Panc1 (cell line): ENCODE data around the gene PKNOX2. TPM values are rescaled to one million over a fixed set of nuclear protein-coding genes. Genes with fewer than 3 reads are reported as not detected.

ENCODE experiments used
- ATAC-seq: fragments of 200-7000 bp; cut with Tn5 transposase; 2 replicates; pipeline ENCODE4 v1.9.1; 2020; ENCODE audit warnings: mild to moderate bottlenecking, moderate library complexity
- BruUV-seq: library from RNA; stranded (reverse); fragments of 400-500 nt; replicated peaks from 2 replicates; lab custom pipeline; 2021; lab: Mats Ljungman, UMichigan
- CTCF ChIA-PET: fragments of 300-600 bp; sonication (Branson Sonifier 250); formaldehyde crosslinking; loops from one replicate; lab custom pipeline; 2022; ENCODE audit warnings: antibody characterized with exemption; lab: Charles Lee
- POLR2A ChIA-PET: fragments of 300-600 bp; sonication (Branson Sonifier 250); formaldehyde crosslinking; loops from one replicate; lab custom pipeline; 2022; ENCODE audit warnings: antibody characterized with exemption; lab: Charles Lee
- DNase-seq: peaks from one replicate; pipeline ENCODE4 v3.0.0-alpha.2; 2010; ENCODE audit warnings: low read depth, low spot score
- H3K27ac ChIP-seq: 2 replicates; pipeline ENCODE4 v1.5.1; 2011; ENCODE audit warnings: mild to moderate bottlenecking, low read length, inconsistent platforms
- H3K27me3 ChIP-seq: fragments of 200-500 bp; sonication (Bioruptor generic); 2 replicates; pipeline ENCODE4 v1.6.0; 2014; ENCODE audit warnings: low read length, inconsistent platforms; ENCODE audit not compliant: control insufficient read depth, insufficient read depth
- H3K36me3 ChIP-seq: fragments of 200-500 bp; sonication (Bioruptor generic); 2 replicates; pipeline ENCODE4 v1.5.1; 2014; ENCODE audit warnings: inconsistent platforms, mild to moderate bottlenecking, low read length, moderate library complexity; ENCODE audit not compliant: control insufficient read depth, insufficient read depth
- H3K4me1 ChIP-seq: 2 replicates; pipeline ENCODE4 v1.5.1; 2011; ENCODE audit warnings: inconsistent platforms, mild to moderate bottlenecking, low read length, moderate library complexity; ENCODE audit not compliant: control insufficient read depth, insufficient read depth
- H3K4me3 ChIP-seq, 2 experiments: 2 replicates each; pipeline ENCODE4 v1.5.1; 2011 to 2012; ENCODE audit warnings: low read depth in 2 of 2, low read length in 2 of 2, mild to moderate bottlenecking in 2 of 2, inconsistent platforms in 1 of 2, moderate library complexity in 1 of 2
- H3K9me3 ChIP-seq: fragments of 200-500 bp; sonication (Bioruptor generic); 2 replicates; pipeline ENCODE4 v1.5.1; 2014; ENCODE audit warnings: low read depth, mild to moderate bottlenecking, inconsistent platforms, low read length, moderate library complexity; ENCODE audit not compliant: control insufficient read depth, insufficient read depth
- POLR2AphosphoS5 ChIP-seq: IDR thresholded peaks from 2 replicates; pipeline ENCODE4 v1.6.1; 2012; ENCODE audit warnings: mild to moderate bottlenecking, low read depth, low read length, moderate library complexity
- SIN3A ChIP-seq: IDR thresholded peaks from 2 replicates; pipeline ENCODE4 v1.6.1; 2012; ENCODE audit warnings: low read depth, mild to moderate bottlenecking, low read length, moderate library complexity, borderline replicate concordance; ENCODE audit not compliant: insufficient read depth
- TCF7L2 ChIP-seq: IDR thresholded peaks from 2 replicates; pipeline ENCODE4 v1.6.1; 2011; ENCODE audit warnings: mild to moderate bottlenecking, low read depth, low read length, inconsistent platforms
- in situ Hi-C: cut with HindIII; loops from 2 replicates; pipeline ENCODE4 v1.10.0; 2016; ENCODE audit warnings: low sequenced_read_pairs, low pct_unique_long_range_greater_than_20kb
- intact Hi-C: fragments of 100-400 bp; cut with micrococcal nuclease; formaldehyde crosslinking; loops from one replicate; pipeline ENCODE4 v1.10.0; 2022; ENCODE audit not compliant: unreplicated experiment
- total RNA-seq: library from RNA; stranded (reverse); gene quantifications from one replicate; pipeline ENCODE4 v1.2.1, GENCODE V29; 2021; ENCODE audit not compliant: unreplicated experiment
- TF ChIP-seq, protein P1 (sequence below), 2 experiments: IDR thresholded peaks; 2 replicates each; pipeline ENCODE4 v1.6.1; 2011 to 2012; ENCODE audit warnings: low read depth in 2 of 2, control low read depth in 1 of 2, low read length in 1 of 2, mild to moderate bottlenecking in 1 of 2, moderate library complexity in 1 of 2; ENCODE audit not compliant: insufficient read depth in 1 of 2
- TF ChIP-seq, protein P2 (sequence below): fragments of 450-650 bp; IDR thresholded peaks from 2 replicates; pipeline ENCODE4 v1.5.1; 2017; ENCODE audit warnings: mild to moderate bottlenecking

Gene PKNOX2
- total RNA-seq, 1 experiment from 2014 or later: not detected

DNA sequence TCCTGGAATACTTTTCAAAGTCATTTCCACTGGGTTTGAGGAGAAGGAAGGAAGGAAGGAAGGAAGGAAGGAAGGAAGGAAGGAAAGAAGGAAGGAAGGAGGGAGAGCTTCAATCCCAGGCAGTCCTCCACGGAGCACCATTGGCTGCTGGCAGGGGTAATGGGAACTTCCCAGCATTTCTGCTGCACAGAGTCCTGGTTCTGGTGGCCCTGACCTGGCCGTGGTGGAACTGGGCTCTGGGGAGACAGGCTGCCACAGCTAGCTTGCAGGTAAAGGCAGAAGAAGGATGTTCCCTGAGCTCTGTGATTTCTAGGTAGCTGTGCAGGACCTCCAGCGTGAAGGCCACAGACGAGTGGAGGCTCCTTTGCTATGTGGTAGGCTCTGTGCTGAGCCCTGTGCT is 10.6 kb downstream of the PKNOX2 start:
- Histone ChIP-seq H3K36me3 (no peaks in the 10 kb centered on the region), H3K9me3 (no peaks in the 10 kb centered on the region), H3K27me3 (peaks cover 15% of the 10 kb centered on the region), H3K4me1 (no peaks in the 10 kb centered on the region), H3K4me3 (no peak overlapping the region), H3K27ac (no peak overlapping the region)
- TF ChIP-seq SIN3A (no peak), POLR2AphosphoS5 (no peak), TCF7L2 (no peak)
- TF ChIP-seq, protein P1, sequence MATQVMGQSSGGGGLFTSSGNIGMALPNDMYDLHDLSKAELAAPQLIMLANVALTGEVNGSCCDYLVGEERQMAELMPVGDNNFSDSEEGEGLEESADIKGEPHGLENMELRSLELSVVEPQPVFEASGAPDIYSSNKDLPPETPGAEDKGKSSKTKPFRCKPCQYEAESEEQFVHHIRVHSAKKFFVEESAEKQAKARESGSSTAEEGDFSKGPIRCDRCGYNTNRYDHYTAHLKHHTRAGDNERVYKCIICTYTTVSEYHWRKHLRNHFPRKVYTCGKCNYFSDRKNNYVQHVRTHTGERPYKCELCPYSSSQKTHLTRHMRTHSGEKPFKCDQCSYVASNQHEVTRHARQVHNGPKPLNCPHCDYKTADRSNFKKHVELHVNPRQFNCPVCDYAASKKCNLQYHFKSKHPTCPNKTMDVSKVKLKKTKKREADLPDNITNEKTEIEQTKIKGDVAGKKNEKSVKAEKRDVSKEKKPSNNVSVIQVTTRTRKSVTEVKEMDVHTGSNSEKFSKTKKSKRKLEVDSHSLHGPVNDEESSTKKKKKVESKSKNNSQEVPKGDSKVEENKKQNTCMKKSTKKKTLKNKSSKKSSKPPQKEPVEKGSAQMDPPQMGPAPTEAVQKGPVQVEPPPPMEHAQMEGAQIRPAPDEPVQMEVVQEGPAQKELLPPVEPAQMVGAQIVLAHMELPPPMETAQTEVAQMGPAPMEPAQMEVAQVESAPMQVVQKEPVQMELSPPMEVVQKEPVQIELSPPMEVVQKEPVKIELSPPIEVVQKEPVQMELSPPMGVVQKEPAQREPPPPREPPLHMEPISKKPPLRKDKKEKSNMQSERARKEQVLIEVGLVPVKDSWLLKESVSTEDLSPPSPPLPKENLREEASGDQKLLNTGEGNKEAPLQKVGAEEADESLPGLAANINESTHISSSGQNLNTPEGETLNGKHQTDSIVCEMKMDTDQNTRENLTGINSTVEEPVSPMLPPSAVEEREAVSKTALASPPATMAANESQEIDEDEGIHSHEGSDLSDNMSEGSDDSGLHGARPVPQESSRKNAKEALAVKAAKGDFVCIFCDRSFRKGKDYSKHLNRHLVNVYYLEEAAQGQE (IDR thresholded peaks at IDR 0.05; ENCODE audit: insufficient read depth in 1 of 2, low read depth in 2 of 2, low read length in 1 of 2): no peak
- TF ChIP-seq, protein P2, sequence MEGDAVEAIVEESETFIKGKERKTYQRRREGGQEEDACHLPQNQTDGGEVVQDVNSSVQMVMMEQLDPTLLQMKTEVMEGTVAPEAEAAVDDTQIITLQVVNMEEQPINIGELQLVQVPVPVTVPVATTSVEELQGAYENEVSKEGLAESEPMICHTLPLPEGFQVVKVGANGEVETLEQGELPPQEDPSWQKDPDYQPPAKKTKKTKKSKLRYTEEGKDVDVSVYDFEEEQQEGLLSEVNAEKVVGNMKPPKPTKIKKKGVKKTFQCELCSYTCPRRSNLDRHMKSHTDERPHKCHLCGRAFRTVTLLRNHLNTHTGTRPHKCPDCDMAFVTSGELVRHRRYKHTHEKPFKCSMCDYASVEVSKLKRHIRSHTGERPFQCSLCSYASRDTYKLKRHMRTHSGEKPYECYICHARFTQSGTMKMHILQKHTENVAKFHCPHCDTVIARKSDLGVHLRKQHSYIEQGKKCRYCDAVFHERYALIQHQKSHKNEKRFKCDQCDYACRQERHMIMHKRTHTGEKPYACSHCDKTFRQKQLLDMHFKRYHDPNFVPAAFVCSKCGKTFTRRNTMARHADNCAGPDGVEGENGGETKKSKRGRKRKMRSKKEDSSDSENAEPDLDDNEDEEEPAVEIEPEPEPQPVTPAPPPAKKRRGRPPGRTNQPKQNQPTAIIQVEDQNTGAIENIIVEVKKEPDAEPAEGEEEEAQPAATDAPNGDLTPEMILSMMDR: no peak
- ChIA-PET POLR2A (interaction anchor here (0.6 kb wide), 1 partner anchor 24 kb away, joined by 9 read pairs; no protein-coding TSS in a partner anchor), CTCF (no interaction called here)
- DNase-seq (no peak), ATAC-seq (no peak)
- BruUV-seq: no TSS peak
- intact Hi-C loops (no loop called here), in situ Hi-C loops (no loop called here)

DNA sequence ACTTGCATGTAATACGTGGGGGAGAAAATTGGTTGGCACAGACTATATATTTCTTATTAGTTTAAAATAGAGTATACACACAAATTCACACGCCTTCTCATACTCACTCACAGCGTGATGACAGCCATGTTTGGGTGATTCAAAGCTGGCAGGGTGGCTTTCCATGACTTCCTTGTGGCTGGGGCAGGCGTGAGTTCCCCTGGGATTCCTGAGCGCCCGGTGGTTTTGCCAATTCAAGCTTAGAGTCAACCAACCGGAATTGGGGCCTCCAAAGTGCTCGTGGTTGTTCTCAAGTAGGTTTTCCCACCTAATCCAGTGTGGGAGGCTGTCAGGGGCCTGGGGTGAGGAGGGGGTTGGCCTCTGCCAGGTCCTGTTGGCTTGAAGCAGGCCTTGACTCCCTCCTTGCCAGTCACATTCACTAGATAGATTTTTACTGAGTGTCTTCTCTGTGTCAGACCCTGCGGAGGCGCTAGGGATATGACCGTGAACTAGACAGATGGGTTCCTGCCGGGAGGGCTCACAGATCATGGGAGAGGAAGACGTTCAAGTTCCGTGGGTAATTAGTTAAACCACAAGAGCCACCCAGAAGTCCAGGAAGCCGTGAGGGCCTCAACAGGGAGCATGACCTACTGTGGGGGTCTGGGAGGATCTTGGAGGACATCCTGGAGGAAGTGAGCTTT is 11.5 kb downstream of the PKNOX2 start:
- intact Hi-C loops: no loop called here
- BruUV-seq: no TSS peak

More for the DNA sequence above, 11.5 kb downstream of the PKNOX2 start:
- DNase-seq (no peak), ATAC-seq (no peak)
- POLR2A ChIA-PET: no interaction called here
- no peak overlapping the region for H3K27ac ChIP-seq
- CTCF ChIA-PET: no interaction called here
- peaks cover 18% of the 10 kb centered on the region for H3K27me3 ChIP-seq
- in situ Hi-C loops: no loop called here
- no peaks in the 10 kb centered on the region for H3K9me3 ChIP-seq
- no peaks in the 10 kb centered on the region for H3K4me1 ChIP-seq
- TF ChIP-seq POLR2AphosphoS5: no peak
- TF ChIP-seq, protein P1 (IDR thresholded peaks at IDR 0.05; ENCODE audit: insufficient read depth in 1 of 2, low read depth in 2 of 2, low read length in 1 of 2): no peak
- TF ChIP-seq TCF7L2: no peak
- TF ChIP-seq, protein P2: no peak
- TF ChIP-seq SIN3A: no peak
- no peak overlapping the region for H3K4me3 ChIP-seq
- H3K36me3 ChIP-seq: no peaks in the 10 kb centered on the region
